Measurements from ENCODE around the gene FAM111B.

DNA sequence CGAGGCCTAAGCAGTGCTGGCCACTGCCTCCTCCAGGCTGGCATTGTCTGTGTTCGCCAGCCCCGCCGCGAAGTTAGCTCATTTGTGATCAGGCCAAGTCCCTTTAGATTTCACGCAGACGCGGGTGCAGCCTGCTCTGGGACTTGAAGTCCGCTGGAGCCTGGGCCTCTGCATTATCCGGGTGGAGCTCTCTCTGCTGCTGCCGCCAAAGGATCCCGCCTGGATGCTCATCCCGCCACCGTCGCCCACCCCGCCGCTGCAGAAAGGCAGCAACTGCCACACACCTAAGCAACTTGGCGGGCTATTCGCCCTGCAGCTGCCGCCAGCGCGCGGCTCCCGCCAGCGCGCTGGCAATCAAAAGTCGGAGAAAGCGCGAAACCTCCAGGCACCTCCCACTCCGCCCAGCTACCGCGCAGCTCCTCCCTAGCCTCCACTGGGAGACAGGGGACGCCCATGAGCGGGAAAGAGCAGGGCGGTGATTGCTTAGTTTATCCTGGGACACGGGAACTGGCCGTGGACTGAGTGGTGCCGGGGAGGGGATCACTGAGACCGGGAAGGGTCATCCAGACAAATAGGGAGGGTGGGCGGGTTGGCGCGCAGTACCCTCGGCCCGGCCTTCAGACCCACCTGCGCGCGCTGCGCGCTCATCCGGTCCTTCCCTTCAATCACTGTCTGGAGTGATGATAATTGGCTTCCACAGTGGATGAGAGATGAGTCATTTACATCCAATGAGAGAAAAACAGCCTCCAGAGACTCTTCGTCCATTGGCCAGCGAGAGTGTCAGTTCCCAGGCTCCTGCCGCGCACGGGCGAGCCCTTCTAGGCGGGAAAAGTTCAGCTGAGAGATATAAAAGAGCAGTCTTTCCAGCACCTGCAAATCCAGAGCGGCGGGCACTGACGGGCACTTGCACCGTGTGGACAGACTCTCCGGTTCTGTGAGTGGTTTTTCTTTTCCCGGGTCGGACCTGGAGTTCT, at the start of gene FAM111B:
- TF ChIP-seq CTCF (IDR thresholded peaks at IDR 0.05; ENCODE audit: low read depth, low read length) (no peak), EZH2phosphoT487 (IDR thresholded peaks at IDR 0.05; ENCODE audit: low read depth) (no peak)

Measured in OCI-LY3 (cell line).